ENCODE data around the gene NEAT1. TPM values are rescaled to one million over a fixed set of nuclear protein-coding genes. Genes with fewer than 3 reads are reported as not detected.

Gene NEAT1
- total and polyA plus RNA-seq, 9 of the 15 experiments (the other 6 are each of a cell fraction or from before 2014, with no cell fraction given) = 20.1 to 389 (median 62.8) TPM

GRCh38 chr11:65456418-65456817 is 33.8 kb downstream of the NEAT1 start:
- Histone ChIP-seq H3K9me3 (replicated peaks; ENCODE audit: control insufficient read depth, insufficient read depth, low read depth, low read length) (no peaks in the 10 kb centered on the region), H3K9me1 (ENCODE audit: control insufficient read depth, insufficient read depth, low read length) (no peaks in the 10 kb centered on the region), H4K20me1 (replicated peaks; ENCODE audit: control insufficient read depth, insufficient read depth, low read length) (peaks cover 3% of the 10 kb centered on the region; the same call in 1 of the 2 replicates), H3K27ac (ENCODE audit: extremely low read depth, low read depth, low read length) (peak overlapping the region; percentile 65), H3K79me2 (ENCODE audit: control insufficient read depth, insufficient read depth, low read length) (peaks cover 48% of the 10 kb centered on the region), H3K4me2 (ENCODE audit: insufficient read depth, low read length) (peak overlapping the region; percentile 83), H3K4me3 (peak overlapping the region; percentile 70), H2AFZ (ENCODE audit: low read depth, low read length) (peak overlapping the region; percentile 61; the same call in 1 of the 2 replicates), H3K27me3 (ENCODE audit: control insufficient read depth in 2 of 2, insufficient read depth in 2 of 2, low read length in 2 of 2) (no peaks in the 10 kb centered on the region), H3K36me3 (ENCODE audit: control insufficient read depth, insufficient read depth, low read length) (0 out of 3 replicates have a peak, but pooled peaks cover 3% of the 10 kb centered on the region), H3K9ac (ENCODE audit: insufficient read depth in 1 of 2, low read depth in 2 of 2, low read length in 2 of 2) (peak overlapping the region in 1 of 2 experiments; percentile 80; a peak in 3 of 4 replicates), H3K4me1 (replicated peaks in 1 of 2; ENCODE audit: control insufficient read depth in 2 of 2, insufficient read depth in 2 of 2, low read length in 2 of 2) (peaks cover 22 to 47% of the 10 kb centered on the region in 2 experiments; a peak in 4 of 5 replicates)
- ATAC-seq (no peak), FAIRE-seq (no peak), DNase-seq (ENCODE audit: extremely low read depth in 1 of 4, low spot score in 3 of 4) (no peak)
- no TSS peak for BruUV-seq (replicated peaks)
- WGBS (ENCODE audit: insufficient coverage, low coverage, missing lambda C conversion rate) = 28% methylated on average over 3 of the region's 3 CpGs
- TF ChIP-seq LCOR (CRISPR knock-in tag; IDR thresholded peaks at IDR 0.05) (no peak), CSDE1 (IDR thresholded peaks at IDR 0.05) (0 out of 4 replicates have a peak, but pooled peaks of 1 of the 2 experiments have one; percentile 31)
- TF ChIP-seq, protein P1, sequence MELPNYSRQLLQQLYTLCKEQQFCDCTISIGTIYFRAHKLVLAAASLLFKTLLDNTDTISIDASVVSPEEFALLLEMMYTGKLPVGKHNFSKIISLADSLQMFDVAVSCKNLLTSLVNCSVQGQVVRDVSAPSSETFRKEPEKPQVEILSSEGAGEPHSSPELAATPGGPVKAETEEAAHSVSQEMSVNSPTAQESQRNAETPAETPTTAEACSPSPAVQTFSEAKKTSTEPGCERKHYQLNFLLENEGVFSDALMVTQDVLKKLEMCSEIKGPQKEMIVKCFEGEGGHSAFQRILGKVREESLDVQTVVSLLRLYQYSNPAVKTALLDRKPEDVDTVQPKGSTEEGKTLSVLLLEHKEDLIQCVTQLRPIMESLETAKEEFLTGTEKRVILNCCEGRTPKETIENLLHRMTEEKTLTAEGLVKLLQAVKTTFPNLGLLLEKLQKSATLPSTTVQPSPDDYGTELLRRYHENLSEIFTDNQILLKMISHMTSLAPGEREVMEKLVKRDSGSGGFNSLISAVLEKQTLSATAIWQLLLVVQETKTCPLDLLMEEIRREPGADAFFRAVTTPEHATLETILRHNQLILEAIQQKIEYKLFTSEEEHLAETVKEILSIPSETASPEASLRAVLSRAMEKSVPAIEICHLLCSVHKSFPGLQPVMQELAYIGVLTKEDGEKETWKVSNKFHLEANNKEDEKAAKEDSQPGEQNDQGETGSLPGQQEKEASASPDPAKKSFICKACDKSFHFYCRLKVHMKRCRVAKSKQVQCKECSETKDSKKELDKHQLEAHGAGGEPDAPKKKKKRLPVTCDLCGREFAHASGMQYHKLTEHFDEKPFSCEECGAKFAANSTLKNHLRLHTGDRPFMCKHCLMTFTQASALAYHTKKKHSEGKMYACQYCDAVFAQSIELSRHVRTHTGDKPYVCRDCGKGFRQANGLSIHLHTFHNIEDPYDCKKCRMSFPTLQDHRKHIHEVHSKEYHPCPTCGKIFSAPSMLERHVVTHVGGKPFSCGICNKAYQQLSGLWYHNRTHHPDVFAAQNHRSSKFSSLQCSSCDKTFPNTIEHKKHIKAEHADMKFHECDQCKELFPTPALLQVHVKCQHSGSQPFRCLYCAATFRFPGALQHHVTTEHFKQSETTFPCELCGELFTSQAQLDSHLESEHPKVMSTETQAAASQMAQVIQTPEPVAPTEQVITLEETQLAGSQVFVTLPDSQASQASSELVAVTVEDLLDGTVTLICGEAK (IDR thresholded peaks at IDR 0.05) = 0 out of 2 replicates have a peak, but pooled peaks have one; percentile 28
- TF ChIP-seq, protein P1 (CRISPR knock-in tag; IDR thresholded peaks at IDR 0.05) = no peak
- in situ Hi-C loops (cut with MboI) (no loop called here), intact Hi-C loops (cut with micrococcal nuclease) (no loop called here)
- CTCF ChIA-PET (ENCODE audit: low intra/inter-chr PET ratio) = no interaction called here
- POLR2A ChIA-PET = interaction anchor here (0.5 to 26.0 kb wide), 13 partner anchors 9 to 45 kb away, joined by 3 to 2118 read pairs (median 11); partner anchors contain the start of genes MALAT1 and NEAT1

Data from K562 (cell line).